Measurements from ENCODE around the gene LSS. TPM values are rescaled to one million over a fixed set of nuclear protein-coding genes. Genes with fewer than 3 reads are reported as not detected.

LSS gene
- total and polyA plus RNA-seq, 2 of the 4 experiments (the other 2 are of a cell fraction), result 43.4 to 58.1 TPM

- no peak overlapping the region for H4K8ac ChIP-seq (ENCODE audit: low read depth in 2 of 2, low read length in 2 of 2)
- no peak overlapping the region for H3K4ac ChIP-seq (ENCODE audit: low read depth, low read length)
- H2AFZ ChIP-seq (replicated peaks; ENCODE audit: low read length, poor library complexity), result peak overlapping the region; percentile 32
- no peak overlapping the region for H4K91ac ChIP-seq (ENCODE audit: insufficient read depth, low read depth, low read length)
- H3K9me3 ChIP-seq (ENCODE audit: control insufficient read depth, insufficient read depth, low read length), result no peaks in the 10 kb centered on the region
- no peak overlapping the region for H3K9ac ChIP-seq (ENCODE audit: low read depth, low read length)
- no peak overlapping the region for H2AK9ac ChIP-seq (replicated peaks; ENCODE audit: low read depth, low read length, poor library complexity)
- no peak overlapping the region for H3K4me2 ChIP-seq (ENCODE audit: low read depth, low read length)
- H3K18ac ChIP-seq (ENCODE audit: low read depth, low read length), result no peak overlapping the region
- no peak overlapping the region for H3K14ac ChIP-seq (replicated peaks; ENCODE audit: low read depth, low read length)
- CTCF ChIA-PET, result no interaction called here
- no peak overlapping the region for H3K27ac ChIP-seq (ENCODE audit: insufficient read depth, low read length)
- WGBS, 2 experiments (ENCODE audit: extremely low coverage in 2 of 2, insufficient read length in 1 of 2), result 98% methylated on average over 6 of the region's 13 CpGs; no CpG with 5 or more reads in 1 of the 2 experiments
- no peak overlapping the region for H2BK20ac ChIP-seq (ENCODE audit: low read depth, low read length)
- intact Hi-C loops (cut with micrococcal nuclease), result no loop called here
- dilution Hi-C loops (cut with HindIII; ENCODE audit: low sequenced_read_pairs, unreplicated experiment), result no loop called here
- TF ChIP-seq RCOR1 (IDR thresholded peaks at IDR 0.05; ENCODE audit: insufficient replicate concordance, low read length) (no peak), BHLHE40 (IDR thresholded peaks at IDR 0.05; ENCODE audit: low read depth, low read length) (no peak), NFE2L2 (IDR thresholded peaks at IDR 0.05; ENCODE audit: low read depth, low read length) (no peak), MAZ (IDR thresholded peaks at IDR 0.05; ENCODE audit: borderline replicate concordance, low read depth, low read length) (no peak), CHD1 (IDR thresholded peaks at IDR 0.05; ENCODE audit: low read depth, low read length) (no peak), MAFK (IDR thresholded peaks at IDR 0.05; ENCODE audit: low read depth, low read length) (no peak), POLR2A (IDR thresholded peaks at IDR 0.05; ENCODE audit: low read depth, low read length) (no peak), SMC3 (IDR thresholded peaks at IDR 0.05; ENCODE audit: low read depth, low read length) (no peak)
- TF ChIP-seq, protein P1, sequence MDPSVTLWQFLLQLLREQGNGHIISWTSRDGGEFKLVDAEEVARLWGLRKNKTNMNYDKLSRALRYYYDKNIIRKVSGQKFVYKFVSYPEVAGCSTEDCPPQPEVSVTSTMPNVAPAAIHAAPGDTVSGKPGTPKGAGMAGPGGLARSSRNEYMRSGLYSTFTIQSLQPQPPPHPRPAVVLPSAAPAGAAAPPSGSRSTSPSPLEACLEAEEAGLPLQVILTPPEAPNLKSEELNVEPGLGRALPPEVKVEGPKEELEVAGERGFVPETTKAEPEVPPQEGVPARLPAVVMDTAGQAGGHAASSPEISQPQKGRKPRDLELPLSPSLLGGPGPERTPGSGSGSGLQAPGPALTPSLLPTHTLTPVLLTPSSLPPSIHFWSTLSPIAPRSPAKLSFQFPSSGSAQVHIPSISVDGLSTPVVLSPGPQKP (IDR thresholded peaks at IDR 0.05; ENCODE audit: borderline replicate concordance, low read depth, low read length), result no peak
- no TSS peak for BruUV-seq (replicated peaks)
- DNase-seq, result no peak
- in situ Hi-C loops (cut with MboI; ENCODE audit: low sequenced_read_pairs), result no loop called here
- peaks cover 67% of the 10 kb centered on the region for H3K36me3 ChIP-seq (ENCODE audit: control insufficient read depth, insufficient read depth, low read length)
- ATAC-seq (ENCODE audit: low read depth), result no peak
- H2BK5ac ChIP-seq (ENCODE audit: low read depth, low read length, poor library complexity, severe bottlenecking), result no peak overlapping the region
- H2AK5ac ChIP-seq (ENCODE audit: low read depth, low read length), result no peak overlapping the region
- H3K56ac ChIP-seq (ENCODE audit: extremely low read depth, insufficient read depth, low read length), result no peak overlapping the region
- no peak overlapping the region for H3K4me3 ChIP-seq (ENCODE audit: insufficient read depth, low read depth, low read length)
- no peak overlapping the region for H2BK15ac ChIP-seq (ENCODE audit: low read depth, low read length)
- H3K79me1 ChIP-seq (ENCODE audit: low read depth in 1 of 2, low read length in 2 of 2), result peaks cover 12 to 27% of the 10 kb centered on the region in 2 experiments
- H3K9me1 ChIP-seq (ENCODE audit: insufficient read depth, low read length), result no peaks in the 10 kb centered on the region
- POLR2A ChIA-PET (ENCODE audit: unreplicated experiment), result no interaction called here
- H2BK120ac ChIP-seq (ENCODE audit: low read depth, low read length), result no peak overlapping the region
- no peak overlapping the region for H3K23ac ChIP-seq (ENCODE audit: low read depth, low read length)
- H3K4me1 ChIP-seq (ENCODE audit: control insufficient read depth, insufficient read depth, low read length), result no peaks in the 10 kb centered on the region
- peaks cover 14% of the 10 kb centered on the region; the same call in 1 of the 2 replicates for H4K20me1 ChIP-seq (ENCODE audit: insufficient read depth, low read length)
- H3K27me3 ChIP-seq (ENCODE audit: control insufficient read depth, insufficient read depth, low read length), result no peaks in the 10 kb centered on the region
- no peak overlapping the region for H4K5ac ChIP-seq (ENCODE audit: low read depth, low read length)
Observed at GRCh38 chr21:46264690-46265144, 36.1 kb upstream of the LSS start.
